Peyer's patch (tissue), 4 donors: Measurements from ENCODE around the gene FXYD1.

Experiments
- POLR2A ChIP-seq, 2 donors: fragments of 450-650 bp; IDR thresholded peaks; one replicate each; pipeline ENCODE4 v1.5.1; 2017; ENCODE audit warnings: antibody characterized with exemption in 2 of 2, mild to moderate bottlenecking in 2 of 2, moderate library complexity in 2 of 2
- TF ChIP-seq, protein P1 (sequence below), 6 experiments: fragments of 450-650 bp in 4 of 6; fragments of 200-600 bp in 2 of 6; sonication (generic) in 1 of 6; IDR thresholded peaks; one replicate each; pipeline ENCODE4 v1.5.1; 2017 to 2019; ENCODE audit warnings: antibody characterized with exemption in 6 of 6, mild to moderate bottlenecking in 3 of 6, moderate library complexity in 1 of 6

DNA sequence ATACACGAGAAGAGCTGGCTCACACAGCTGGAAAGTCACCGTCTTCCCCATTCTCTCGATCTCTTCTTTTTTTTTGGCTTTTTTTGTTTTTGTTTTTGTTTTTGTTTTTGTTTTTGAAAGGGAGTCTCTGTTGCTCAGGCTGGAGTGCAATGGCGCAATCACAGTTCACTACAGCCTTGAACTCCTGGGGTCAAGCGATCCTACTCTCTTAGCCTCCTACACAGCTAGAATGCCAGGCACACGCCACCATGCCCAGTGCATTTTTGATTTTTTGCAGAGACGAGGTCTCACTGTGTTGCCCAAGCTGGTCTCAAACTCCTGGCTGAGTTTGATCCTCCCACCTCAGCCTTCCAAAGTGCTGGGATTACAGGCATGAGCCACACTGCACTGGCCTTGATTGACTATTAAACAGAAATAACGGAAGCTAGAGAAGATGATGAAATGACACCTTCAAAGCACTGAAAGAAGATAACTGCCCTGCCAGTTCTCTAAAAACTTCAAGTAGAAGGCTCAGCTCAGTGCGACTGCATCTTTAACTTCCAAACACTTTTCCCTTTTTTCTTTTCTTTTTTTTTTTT lies 19.0 kb upstream of the FXYD1 start:
- TF ChIP-seq, protein P1, sequence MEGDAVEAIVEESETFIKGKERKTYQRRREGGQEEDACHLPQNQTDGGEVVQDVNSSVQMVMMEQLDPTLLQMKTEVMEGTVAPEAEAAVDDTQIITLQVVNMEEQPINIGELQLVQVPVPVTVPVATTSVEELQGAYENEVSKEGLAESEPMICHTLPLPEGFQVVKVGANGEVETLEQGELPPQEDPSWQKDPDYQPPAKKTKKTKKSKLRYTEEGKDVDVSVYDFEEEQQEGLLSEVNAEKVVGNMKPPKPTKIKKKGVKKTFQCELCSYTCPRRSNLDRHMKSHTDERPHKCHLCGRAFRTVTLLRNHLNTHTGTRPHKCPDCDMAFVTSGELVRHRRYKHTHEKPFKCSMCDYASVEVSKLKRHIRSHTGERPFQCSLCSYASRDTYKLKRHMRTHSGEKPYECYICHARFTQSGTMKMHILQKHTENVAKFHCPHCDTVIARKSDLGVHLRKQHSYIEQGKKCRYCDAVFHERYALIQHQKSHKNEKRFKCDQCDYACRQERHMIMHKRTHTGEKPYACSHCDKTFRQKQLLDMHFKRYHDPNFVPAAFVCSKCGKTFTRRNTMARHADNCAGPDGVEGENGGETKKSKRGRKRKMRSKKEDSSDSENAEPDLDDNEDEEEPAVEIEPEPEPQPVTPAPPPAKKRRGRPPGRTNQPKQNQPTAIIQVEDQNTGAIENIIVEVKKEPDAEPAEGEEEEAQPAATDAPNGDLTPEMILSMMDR (IDR thresholded peaks at IDR 0.05) = no peak
- TF ChIP-seq POLR2A (IDR thresholded peaks at IDR 0.05) = no peak
